NCI-H69 (cell line): ENCODE results near the gene PGA4.
"Not testable (repeated sequence)": the region's sequence is repeated elsewhere in the genome, so short reads cannot be mapped to it uniquely, and the experiment has no call there.

Experiments
- DNase-seq: peaks from one replicate; lab custom pipeline; 2025; lab: John Stamatoyannopoulos, UW

Gene PGA4

GRCh38 chr11:61222047-61222446 is at the start of gene PGA4:
PGA4 (plus strand) TSS chr11:61222347; CDS start chr11:61222401, 54 bp downstream.
- not testable (repeated sequence) for DNase-seq

GRCh38 chr11:61172356-61172755 is 49.8 kb upstream of the PGA4 start:
- no peak for DNase-seq

- no peak for DNase-seq
These were observed 49.3 kb upstream of the PGA4 start for GRCh38 chr11:61172888-61173287.

- DNase-seq = peak; percentile 66
These were observed 48.7 kb upstream of the PGA4 start for GRCh38 chr11:61173456-61173855.

- DNase-seq = peak; percentile 54
These were observed 47.9 kb upstream of the PGA4 start for GRCh38 chr11:61174273-61174672.

GRCh38 chr11:61174949-61175348 is 47.2 kb upstream of the PGA4 start:
- no peak for DNase-seq

- no peak for DNase-seq
These were observed 45.7 kb upstream of the PGA4 start for GRCh38 chr11:61176446-61176845.

- DNase-seq = not testable (repeated sequence)
These were observed 41.9 kb upstream of the PGA4 start for GRCh38 chr11:61180205-61180604.

GRCh38 chr11:61181489-61181888 is 40.7 kb upstream of the PGA4 start:
- no peak for DNase-seq

GRCh38 chr11:61183645-61184044 is 38.5 kb upstream of the PGA4 start:
- no peak for DNase-seq

GRCh38 chr11:61186504-61186903 is 35.6 kb upstream of the PGA4 start:
- no peak for DNase-seq

GRCh38 chr11:61187505-61188130 is 34.5 kb upstream of the PGA4 start:
- DNase-seq = peak; percentile 89

GRCh38 chr11:61189933-61190332 is 32.2 kb upstream of the PGA4 start:
- no peak for DNase-seq

GRCh38 chr11:61193596-61193995 is 28.6 kb upstream of the PGA4 start:
- peak; percentile 85 for DNase-seq

- no peak for DNase-seq
These were observed 27.9 kb upstream of the PGA4 start for GRCh38 chr11:61194169-61194671.

GRCh38 chr11:61194981-61195695 is 27.0 kb upstream of the PGA4 start:
- no peak for DNase-seq

GRCh38 chr11:61195719-61196118 is 26.4 kb upstream of the PGA4 start:
- DNase-seq = no peak

GRCh38 chr11:61198361-61198760 is 23.8 kb upstream of the PGA4 start:
- peak; percentile 33 for DNase-seq

- no peak for DNase-seq
These were observed 23.1 kb upstream of the PGA4 start for GRCh38 chr11:61198948-61199523.

- DNase-seq = no peak
These were observed 20.7 kb upstream of the PGA4 start for GRCh38 chr11:61201476-61201875.

GRCh38 chr11:61202950-61203746 is 19.0 kb upstream of the PGA4 start, which contains the start of gene PGA3:
PGA3 (plus strand) TSS chr11:61203515; CDS start chr11:61203565, 50 bp downstream.
- DNase-seq = not testable (repeated sequence)

GRCh38 chr11:61203873-61204272 is 18.3 kb upstream of the PGA4 start:
- not testable (repeated sequence) for DNase-seq
